ENCODE data around the gene INTS11. TPM values are rescaled to one million over a fixed set of nuclear protein-coding genes. Genes with fewer than 3 reads are reported as not detected.
A peak's percentile ranks its signal among the peaks of the same experiment; 100 is the strongest.

The INTS11 gene
- total RNA-seq, 1 experiment from 2014 or later: 161 TPM

DNA sequence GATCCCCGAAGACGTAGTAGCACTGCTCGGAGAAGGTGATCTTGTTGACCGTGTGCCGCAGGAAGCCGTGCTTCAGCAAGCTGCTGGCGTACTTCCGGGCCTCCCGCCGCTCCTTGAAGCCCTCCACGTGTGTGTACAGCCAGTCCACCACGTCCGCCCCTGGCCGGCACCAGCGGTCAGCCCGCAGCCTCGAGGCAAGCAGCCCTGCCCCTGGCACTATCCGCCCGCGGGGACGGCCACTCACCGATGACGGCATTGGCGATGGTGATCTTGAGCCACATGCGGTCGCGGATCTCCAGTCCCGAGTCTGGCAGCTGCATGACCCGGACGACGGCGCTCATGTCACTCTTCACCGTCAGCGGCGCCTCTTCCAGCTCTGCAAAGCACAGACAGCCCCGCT, 13.8 kb upstream of the INTS11 start (continued):
- TF ChIP-seq, protein P1, sequence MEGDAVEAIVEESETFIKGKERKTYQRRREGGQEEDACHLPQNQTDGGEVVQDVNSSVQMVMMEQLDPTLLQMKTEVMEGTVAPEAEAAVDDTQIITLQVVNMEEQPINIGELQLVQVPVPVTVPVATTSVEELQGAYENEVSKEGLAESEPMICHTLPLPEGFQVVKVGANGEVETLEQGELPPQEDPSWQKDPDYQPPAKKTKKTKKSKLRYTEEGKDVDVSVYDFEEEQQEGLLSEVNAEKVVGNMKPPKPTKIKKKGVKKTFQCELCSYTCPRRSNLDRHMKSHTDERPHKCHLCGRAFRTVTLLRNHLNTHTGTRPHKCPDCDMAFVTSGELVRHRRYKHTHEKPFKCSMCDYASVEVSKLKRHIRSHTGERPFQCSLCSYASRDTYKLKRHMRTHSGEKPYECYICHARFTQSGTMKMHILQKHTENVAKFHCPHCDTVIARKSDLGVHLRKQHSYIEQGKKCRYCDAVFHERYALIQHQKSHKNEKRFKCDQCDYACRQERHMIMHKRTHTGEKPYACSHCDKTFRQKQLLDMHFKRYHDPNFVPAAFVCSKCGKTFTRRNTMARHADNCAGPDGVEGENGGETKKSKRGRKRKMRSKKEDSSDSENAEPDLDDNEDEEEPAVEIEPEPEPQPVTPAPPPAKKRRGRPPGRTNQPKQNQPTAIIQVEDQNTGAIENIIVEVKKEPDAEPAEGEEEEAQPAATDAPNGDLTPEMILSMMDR (IDR thresholded peaks at IDR 0.05 in 2 of 3, conservative IDR thresholded peaks at IDR 0.05 in 1 of 3; ENCODE audit: borderline replicate concordance in 1 of 3, insufficient read depth in 1 of 3, low read depth in 2 of 3, low read length in 2 of 3): no peak
- TF ChIP-seq EGR1 (IDR thresholded peaks at IDR 0.05; ENCODE audit: low read depth): no peak

DNA sequence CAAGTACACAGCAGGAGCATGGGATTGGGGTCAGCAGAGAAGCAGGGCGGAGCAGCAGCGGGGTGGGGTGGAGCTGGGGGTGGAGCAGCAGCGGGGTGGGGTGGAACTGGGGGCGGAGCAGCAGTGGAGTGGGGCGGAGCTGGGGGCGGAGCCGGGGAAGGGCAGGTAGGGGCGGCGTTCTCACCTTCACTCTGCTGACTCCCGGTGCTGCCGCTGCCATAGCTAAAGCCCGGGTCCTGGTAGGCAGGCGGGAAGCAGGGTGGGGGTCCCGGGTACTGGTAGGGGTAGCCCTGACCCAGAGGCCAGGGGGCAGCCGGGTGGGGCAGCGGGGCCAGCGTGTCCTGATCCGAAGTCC, 13.3 kb upstream of the INTS11 start:
- ATAC-seq: peak; percentile 81
- Histone ChIP-seq H3K4me1 (ENCODE audit: control insufficient read depth in 1 of 2, insufficient read depth in 2 of 2, low read length in 2 of 2) (peaks cover 0 to 33% of the 10 kb centered on the region in 2 experiments; a peak in 3 of 4 replicates), H4K20me1 (ENCODE audit: insufficient read depth) (peaks cover 4% of the 10 kb centered on the region; the same call in 1 of the 2 replicates), H3K27ac (ENCODE audit: low read depth, low read length) (peak overlapping the region; percentile 54; the same call in 1 of the 2 replicates), H3K4me2 (ENCODE audit: low read length) (peak overlapping the region; percentile 33; the same call in 1 of the 2 replicates), H3K4me3 (replicated peaks in 1 of 2; ENCODE audit: low read depth in 1 of 2, low read length in 2 of 2) (no peak overlapping the region), H3K79me2 (ENCODE audit: insufficient read depth, low read length) (peaks cover 31% of the 10 kb centered on the region), H3K9me2 (ENCODE audit: insufficient read depth) (no peaks in the 10 kb centered on the region), H3K9me3 (ENCODE audit: control insufficient read depth in 1 of 2, insufficient read depth in 1 of 2, low read depth in 1 of 2, low read length in 2 of 2) (no peaks in the 10 kb centered on the region), H3K36me3 (ENCODE audit: control insufficient read depth in 1 of 2, insufficient read depth in 2 of 2, low read length in 2 of 2) (peaks cover 7 to 40% of the 10 kb centered on the region in 2 experiments; a peak in 3 of 4 replicates), H2AFZ (ENCODE audit: low read depth, low read length, poor library complexity, severe bottlenecking) (no peak overlapping the region), H3K9ac (ENCODE audit: low read length) (no peak overlapping the region), H3K27me3 (ENCODE audit: insufficient read depth, low read length) (no peaks in the 10 kb centered on the region)
- no TSS peak for BruUV-seq (replicated peaks)
- peak; percentile 32 for DNase-seq (ENCODE audit: low read depth, low spot score)
- ChIA-PET CTCF (no interaction called here), POLR2A (interaction anchor here (0.6 to 1.4 kb wide), 3 partner anchors 10 to 55 kb away, joined by 3 to 4 read pairs (median 4); no protein-coding TSS in a partner anchor), RAD21 (ENCODE audit: low non-redundant PET in 1 of 2, low total read pairs in 2 of 2, uncharacterized antibody in 2 of 2, unreplicated experiment in 2 of 2) (no interaction called here)
- intact Hi-C loops (cut with micrococcal nuclease): no loop called here
- TF ChIP-seq SIN3A (IDR thresholded peaks at IDR 0.05; ENCODE audit: low read depth) (no peak), SRF (IDR thresholded peaks at IDR 0.05; ENCODE audit: low read depth) (no peak)

Data from HCT116 (cell line).